Tibial artery (tissue), 4 donors: Measurements from ENCODE around the gene CNTN2.

Source experiments
- DNase-seq, 2 donors: peaks; one replicate each; pipeline ENCODE4 v3.0.0-alpha.2; 2019
- H3K27ac ChIP-seq, 2 donors: fragments of 200-600 bp; sonication (generic) in 1 of 2; 1 replicate in 1 of 2; 2 replicates in 1 of 2; pipeline ENCODE4 v1.5.1; 2018 to 2019; ENCODE audit warnings: mild to moderate bottlenecking in 1 of 2
- H3K27me3 ChIP-seq, 2 donors: fragments of 200-600 bp; sonication (generic) in 1 of 2; one replicate each; pipeline versions ENCODE4 v1.5.1 to v1.6.0; 2016 to 2019
- H3K36me3 ChIP-seq, 3 donors: fragments of 200-600 bp; sonication (generic) in 2 of 3; one replicate each; pipeline ENCODE4 v1.5.1; 2016 to 2019; ENCODE audit warnings: mild to moderate bottlenecking in 2 of 3
- H3K4me1 ChIP-seq, 4 donors: fragments of 200-600 bp; sonication (generic) in 2 of 4; 1 replicate in 3 of 4; 2 replicates in 1 of 4; pipeline ENCODE4 v1.5.1; 2016 to 2019
- H3K4me3 ChIP-seq, 2 donors: fragments of 200-600 bp; sonication (generic) in 1 of 2; 1 replicate in 1 of 2; 2 replicates in 1 of 2; pipeline ENCODE4 v1.5.1; 2018 to 2019; ENCODE audit warnings: mild to moderate bottlenecking in 2 of 2
- H3K9me3 ChIP-seq, 3 donors: fragments of 200-600 bp; sonication (generic) in 1 of 3; one replicate each; pipeline ENCODE4 v1.5.1; 2016 to 2019
- intact Hi-C: fragments of 100-400 bp; cut with DNase I; formaldehyde crosslinking; loops from one replicate; pipeline ENCODE4 v1.15.0; 2023; ENCODE audit warnings: low total_unique reads
- TF ChIP-seq, protein P1 (sequence below), 2 experiments: fragments of 200-600 bp in 1 of 2; fragments of 450-650 bp in 1 of 2; IDR thresholded peaks; one replicate each; pipeline ENCODE4 v1.5.1; 2017 to 2019; ENCODE audit warnings: antibody characterized with exemption in 2 of 2, mild to moderate bottlenecking in 1 of 2, moderate library complexity in 1 of 2

CNTN2 gene

GRCh38 chr1:205002705-205003104, 40.3 kb upstream of the CNTN2 start:
- DNase-seq: no peak
- Histone ChIP-seq H3K36me3 (peaks cover 0 to 6% (median 0%) of the 10 kb centered on the region in 3 donors), H3K4me3 (no peak overlapping the region), H3K27ac (no peak overlapping the region), H3K4me1 (no peaks in the 10 kb centered on the region), H3K9me3 (no peaks in the 10 kb centered on the region), H3K27me3 (no peaks in the 10 kb centered on the region)
- TF ChIP-seq, protein P1, sequence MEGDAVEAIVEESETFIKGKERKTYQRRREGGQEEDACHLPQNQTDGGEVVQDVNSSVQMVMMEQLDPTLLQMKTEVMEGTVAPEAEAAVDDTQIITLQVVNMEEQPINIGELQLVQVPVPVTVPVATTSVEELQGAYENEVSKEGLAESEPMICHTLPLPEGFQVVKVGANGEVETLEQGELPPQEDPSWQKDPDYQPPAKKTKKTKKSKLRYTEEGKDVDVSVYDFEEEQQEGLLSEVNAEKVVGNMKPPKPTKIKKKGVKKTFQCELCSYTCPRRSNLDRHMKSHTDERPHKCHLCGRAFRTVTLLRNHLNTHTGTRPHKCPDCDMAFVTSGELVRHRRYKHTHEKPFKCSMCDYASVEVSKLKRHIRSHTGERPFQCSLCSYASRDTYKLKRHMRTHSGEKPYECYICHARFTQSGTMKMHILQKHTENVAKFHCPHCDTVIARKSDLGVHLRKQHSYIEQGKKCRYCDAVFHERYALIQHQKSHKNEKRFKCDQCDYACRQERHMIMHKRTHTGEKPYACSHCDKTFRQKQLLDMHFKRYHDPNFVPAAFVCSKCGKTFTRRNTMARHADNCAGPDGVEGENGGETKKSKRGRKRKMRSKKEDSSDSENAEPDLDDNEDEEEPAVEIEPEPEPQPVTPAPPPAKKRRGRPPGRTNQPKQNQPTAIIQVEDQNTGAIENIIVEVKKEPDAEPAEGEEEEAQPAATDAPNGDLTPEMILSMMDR (IDR thresholded peaks at IDR 0.05): no peak
- intact Hi-C loops: no loop called here

DNA sequence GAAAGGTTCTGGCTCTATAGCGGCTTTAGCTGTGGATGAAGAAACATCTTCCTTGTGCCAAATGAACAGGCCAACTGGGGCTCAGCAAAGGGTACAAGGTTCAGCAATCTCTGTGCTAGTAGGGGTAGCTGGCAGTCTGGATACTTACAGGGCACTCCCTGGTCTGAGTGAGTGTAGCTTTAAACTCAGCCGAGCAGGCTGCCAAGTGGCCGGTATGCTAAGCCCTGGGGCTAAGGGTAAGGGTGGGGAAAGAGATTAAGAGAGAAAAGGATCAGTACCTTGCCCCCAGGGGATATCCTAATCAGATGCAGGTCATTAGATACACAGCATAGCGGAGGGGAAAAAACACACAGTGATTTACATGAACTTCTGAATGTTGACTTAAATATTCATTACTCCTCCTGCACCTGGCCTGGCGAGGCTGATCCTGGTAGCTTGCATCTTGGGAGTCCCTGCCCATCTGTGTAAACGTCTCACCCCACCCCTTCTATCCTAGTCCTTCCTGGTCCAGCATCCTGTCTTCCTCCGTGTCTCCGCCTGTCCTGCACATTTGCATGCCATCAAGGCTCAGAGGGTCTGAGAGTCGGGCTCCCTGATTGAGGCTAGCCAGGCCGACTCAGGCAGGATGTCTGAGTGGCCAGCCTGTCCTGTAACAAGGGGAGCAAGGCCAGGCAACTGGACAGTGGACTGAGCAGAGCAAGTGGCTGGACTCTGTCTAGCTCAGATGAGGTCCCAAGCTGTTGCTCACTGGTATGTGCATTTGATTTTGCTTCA, 39.5 kb upstream of the CNTN2 start:
- Histone ChIP-seq H3K27me3 (no peaks in the 10 kb centered on the region), H3K27ac (no peak overlapping the region), H3K4me1 (no peaks in the 10 kb centered on the region), H3K9me3 (no peaks in the 10 kb centered on the region), H3K36me3 (peaks cover 0 to 6% (median 0%) of the 10 kb centered on the region in 3 donors), H3K4me3 (no peak overlapping the region)
- TF ChIP-seq, protein P1 (IDR thresholded peaks at IDR 0.05): no peak
- intact Hi-C loops: no loop called here
- DNase-seq: no peak

- no peak for DNase-seq
- Histone ChIP-seq H3K4me3 (no peak overlapping the region), H3K27me3 (no peaks in the 10 kb centered on the region), H3K27ac (no peak overlapping the region), H3K4me1 (no peaks in the 10 kb centered on the region), H3K36me3 (peaks cover 0 to 3% (median 0%) of the 10 kb centered on the region in 3 donors), H3K9me3 (no peaks in the 10 kb centered on the region)
- TF ChIP-seq, protein P1 (IDR thresholded peaks at IDR 0.05): no peak
- intact Hi-C loops: no loop called here
These were observed 38.7 kb upstream of the CNTN2 start for GRCh38 chr1:205004351-205004750.

- H3K4me3 ChIP-seq: no peak overlapping the region
- intact Hi-C loops: no loop called here
- peaks cover 0 to 4% (median 0%) of the 10 kb centered on the region in 4 donors for H3K4me1 ChIP-seq
- no peak for DNase-seq
- H3K9me3 ChIP-seq: no peaks in the 10 kb centered on the region
- no peak overlapping the region for H3K27ac ChIP-seq
- TF ChIP-seq, protein P1 (IDR thresholded peaks at IDR 0.05): no peak
- peaks cover 0 to 7% (median 0%) of the 10 kb centered on the region in 3 donors for H3K36me3 ChIP-seq
- no peaks in the 10 kb centered on the region for H3K27me3 ChIP-seq
These were observed 34.1 kb upstream of the CNTN2 start for GRCh38 chr1:205008896-205009295.

DNA sequence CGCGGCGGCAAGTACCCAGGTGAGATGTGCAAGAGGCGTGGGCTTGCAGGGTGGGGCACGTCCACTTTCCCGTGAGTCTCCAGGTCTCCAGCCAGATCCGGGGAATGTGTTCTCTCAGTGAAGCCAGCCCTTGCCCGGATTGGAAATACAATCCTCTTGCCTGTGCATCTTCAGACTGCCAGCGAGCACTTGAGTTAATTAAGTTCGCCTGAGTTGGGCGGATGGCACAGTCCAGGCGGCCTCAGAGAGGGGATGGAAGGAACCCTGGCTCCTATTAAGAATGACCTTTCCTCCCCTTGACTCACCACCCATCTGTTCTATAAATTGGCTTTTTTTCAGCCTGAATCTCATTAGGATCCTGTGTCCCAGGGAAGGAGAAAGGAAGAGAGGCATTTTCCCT, 33.3 kb upstream of the CNTN2 start:
- DNase-seq: no peak
- Histone ChIP-seq H3K27ac (no peak overlapping the region), H3K9me3 (no peaks in the 10 kb centered on the region), H3K27me3 (no peaks in the 10 kb centered on the region), H3K4me1 (peaks cover 0 to 8% (median 0%) of the 10 kb centered on the region in 4 donors), H3K36me3 (peaks cover 0 to 7% (median 0%) of the 10 kb centered on the region in 3 donors), H3K4me3 (no peak overlapping the region)
- intact Hi-C loops: no loop called here
- TF ChIP-seq, protein P1 (IDR thresholded peaks at IDR 0.05): no peak
